NCI-H128 (cell line): ENCODE results near the gene PTPA.
"Not testable (repeated sequence)": the region's sequence is repeated elsewhere in the genome, so short reads cannot be mapped to it uniquely, and the experiment has no call there.

ENCODE experiments used
- DNase-seq: peaks from one replicate; lab custom pipeline; 2025; ENCODE audit not compliant: unreplicated experiment; lab: John Stamatoyannopoulos, UW

The PTPA gene

GRCh38 chr9:129108805-129109536 lies 2.2 kb upstream of the PTPA start:
- no peak for DNase-seq

- no peak for DNase-seq
These were observed 1.7 kb upstream of the PTPA start for GRCh38 chr9:129109537-129109903.

GRCh38 chr9:129109952-129110739 lies 1.1 kb upstream of the PTPA start:
- no peak for DNase-seq

GRCh38 chr9:129111528-129112151 lies 425 bp downstream of the PTPA start:
- no peak for DNase-seq

GRCh38 chr9:129112526-129112925 lies 1.3 kb downstream of the PTPA start:
- DNase-seq = not testable (repeated sequence)

DNA sequence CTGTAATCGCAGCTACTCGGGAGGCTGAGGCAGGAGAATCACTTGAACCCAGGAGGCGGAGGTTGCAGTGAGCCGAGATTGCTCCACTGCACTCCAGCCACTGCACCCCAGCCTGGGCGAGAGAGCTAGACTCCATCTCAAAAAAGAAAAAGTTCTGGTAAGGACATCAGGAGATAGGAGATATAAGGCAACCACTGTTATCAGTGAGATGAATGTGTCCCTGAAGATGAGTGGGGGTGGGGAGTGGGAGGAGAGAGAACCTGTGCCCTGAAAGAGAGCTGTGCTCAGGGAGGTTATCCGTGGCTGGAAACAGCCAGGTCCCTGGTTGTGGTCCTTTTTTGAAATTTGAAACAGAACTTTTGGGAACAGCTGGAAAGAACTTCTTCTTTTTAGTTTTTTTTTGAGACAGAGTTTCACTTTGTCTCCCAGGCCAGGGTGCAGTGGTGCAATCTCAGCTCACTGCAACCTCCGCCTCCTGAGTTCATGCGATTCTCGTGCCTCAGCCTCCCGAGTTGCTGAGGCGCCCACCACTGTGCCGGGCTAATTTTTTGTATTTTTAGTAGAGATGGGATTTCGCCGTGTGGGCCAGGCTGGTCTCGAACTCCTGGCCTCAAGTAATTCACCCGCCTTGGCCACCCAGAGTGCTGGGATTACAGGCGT lies 2.6 kb downstream of the PTPA start:
- no peak for DNase-seq

- no peak for DNase-seq
These were observed 7.6 kb downstream of the PTPA start for GRCh38 chr9:129118799-129119198.

DNA sequence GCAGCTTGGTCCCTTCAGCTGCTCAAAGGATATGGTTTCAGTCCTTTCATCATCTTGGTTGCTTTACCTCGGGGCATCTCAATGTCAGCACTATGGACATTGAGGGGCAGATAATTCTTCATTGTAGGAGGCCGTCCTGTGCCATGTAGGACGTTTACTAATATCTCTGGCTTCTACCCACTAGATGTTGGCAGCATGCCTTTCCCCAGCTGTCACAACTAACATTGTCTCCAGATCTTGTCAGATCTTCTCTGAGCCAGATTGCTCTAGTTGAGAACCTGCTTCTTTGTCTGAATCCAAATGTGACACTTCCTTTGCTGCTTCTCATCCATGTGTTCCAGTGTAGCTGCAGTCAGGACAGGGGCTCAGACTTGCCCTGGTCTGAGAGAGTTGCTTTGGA lies 10.3 kb downstream of the PTPA start:
- DNase-seq = no peak

GRCh38 chr9:129122133-129122532 lies 10.9 kb downstream of the PTPA start:
- no peak for DNase-seq

DNA sequence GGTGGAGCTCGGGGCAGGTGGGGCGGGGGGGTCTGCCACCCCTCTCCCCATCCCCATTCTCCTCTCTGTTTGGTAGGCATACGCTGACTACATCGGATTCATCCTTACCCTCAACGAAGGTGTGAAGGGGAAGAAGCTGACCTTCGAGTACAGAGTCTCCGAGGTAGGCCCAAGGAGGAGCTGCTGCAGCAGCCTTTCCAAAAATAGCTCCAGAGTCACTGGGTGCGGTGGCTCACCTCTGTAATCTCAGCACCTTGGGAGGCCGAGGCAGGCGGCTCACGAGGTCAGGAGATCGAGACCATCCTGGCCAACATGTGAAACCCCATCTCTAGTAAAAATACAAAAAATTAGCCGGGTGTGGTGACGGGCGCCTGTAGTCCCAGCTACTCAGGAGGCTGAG lies 11.8 kb downstream of the PTPA start:
- DNase-seq = not testable (repeated sequence)

DNA sequence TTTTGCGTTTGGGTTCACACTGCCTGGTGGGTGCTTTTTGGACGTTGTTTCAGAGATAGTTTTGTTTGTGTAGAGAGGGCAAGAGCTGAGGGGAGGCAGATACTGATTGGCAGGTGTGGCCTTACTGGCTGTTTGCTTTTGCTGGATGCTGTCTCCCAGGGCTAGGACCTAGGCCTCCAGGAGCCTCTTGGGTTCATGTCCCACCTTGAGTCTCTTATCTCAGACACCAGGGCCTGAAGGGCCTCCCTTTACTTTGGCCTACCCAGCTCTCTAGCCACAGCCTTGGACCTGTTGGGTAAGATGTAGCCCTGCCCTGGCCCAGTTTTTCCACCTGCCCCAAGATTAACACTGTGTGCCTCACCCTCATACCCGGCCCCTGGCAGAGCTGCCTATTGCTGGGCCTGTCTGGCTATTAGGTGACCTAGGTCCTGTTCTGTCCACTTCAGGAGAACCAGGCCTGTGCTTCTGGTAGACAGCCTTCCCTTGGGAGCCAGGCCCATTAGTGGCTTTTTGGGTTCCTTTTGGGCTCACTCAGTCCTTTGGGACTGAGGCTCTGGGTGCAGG lies 13.4 kb downstream of the PTPA start:
- DNase-seq = no peak

DNA sequence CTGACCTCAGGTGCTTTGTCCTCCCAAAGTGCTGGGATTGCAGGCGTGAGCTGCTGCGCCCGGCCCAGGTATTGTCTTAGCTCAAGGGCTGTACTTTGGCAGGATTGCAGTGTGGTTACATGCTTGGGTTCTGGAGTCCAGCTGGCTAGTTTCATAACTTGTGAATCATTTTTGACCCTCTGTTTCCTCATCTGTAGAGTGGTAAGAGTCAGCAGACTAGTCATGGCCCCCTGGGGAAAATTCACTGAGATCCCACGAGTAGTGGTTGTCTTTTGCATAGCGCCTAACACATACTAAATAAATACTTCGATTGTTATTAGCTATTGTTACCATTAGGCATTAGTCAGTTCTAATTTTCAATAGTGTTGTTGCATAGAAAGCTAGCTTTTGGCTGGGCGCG lies 14.3 kb downstream of the PTPA start:
- DNase-seq = no peak

DNA sequence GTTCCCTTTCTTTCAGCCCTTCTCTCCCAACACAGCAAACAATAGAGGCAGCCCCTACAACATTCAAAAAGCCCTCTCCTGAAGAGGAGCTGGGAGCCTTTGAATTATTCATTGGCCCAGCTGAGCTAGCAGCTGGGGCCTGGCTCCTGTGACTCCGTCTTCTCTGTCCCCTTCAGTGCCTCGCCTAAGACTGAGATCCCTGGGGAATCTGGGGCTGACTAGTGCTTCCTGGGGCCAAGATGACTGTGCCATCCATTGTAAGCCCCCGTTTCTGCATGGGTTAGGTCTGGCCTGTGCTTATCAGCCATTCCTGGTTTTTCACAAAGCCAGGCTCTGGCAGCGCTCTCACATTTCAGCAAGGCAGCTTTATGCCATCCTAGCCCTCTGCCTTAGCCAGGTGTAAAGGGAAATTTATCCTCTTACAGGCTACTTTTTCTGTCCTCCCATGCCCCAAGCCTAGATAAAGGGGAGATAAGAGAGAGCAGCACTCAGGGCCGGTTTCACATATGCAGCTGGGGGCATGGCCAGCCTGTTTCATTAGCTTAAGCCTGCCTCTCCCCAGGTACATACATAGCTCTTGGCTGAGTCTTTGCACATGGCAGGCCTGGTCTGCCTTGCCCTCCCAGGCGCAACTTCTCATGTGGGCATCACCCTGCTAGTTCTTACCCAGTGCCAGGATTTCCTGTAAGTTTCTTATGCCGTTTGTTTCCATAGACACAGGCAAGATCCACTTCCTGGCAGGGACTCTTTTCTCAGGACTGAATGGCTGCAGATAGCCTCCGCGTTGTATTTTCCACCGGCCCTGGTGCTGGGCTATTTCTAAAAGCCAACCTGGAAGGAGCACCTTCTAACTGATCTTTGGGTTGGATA lies 15.8 kb downstream of the PTPA start:
- no peak for DNase-seq

- no peak for DNase-seq
These were observed 17.5 kb downstream of the PTPA start for GRCh38 chr9:129128689-129129088.

- DNase-seq = not testable (repeated sequence)
These were observed 19.1 kb downstream of the PTPA start for GRCh38 chr9:129130271-129130670.

- DNase-seq = no peak
These were observed 19.6 kb downstream of the PTPA start for GRCh38 chr9:129130791-129131190.

DNA sequence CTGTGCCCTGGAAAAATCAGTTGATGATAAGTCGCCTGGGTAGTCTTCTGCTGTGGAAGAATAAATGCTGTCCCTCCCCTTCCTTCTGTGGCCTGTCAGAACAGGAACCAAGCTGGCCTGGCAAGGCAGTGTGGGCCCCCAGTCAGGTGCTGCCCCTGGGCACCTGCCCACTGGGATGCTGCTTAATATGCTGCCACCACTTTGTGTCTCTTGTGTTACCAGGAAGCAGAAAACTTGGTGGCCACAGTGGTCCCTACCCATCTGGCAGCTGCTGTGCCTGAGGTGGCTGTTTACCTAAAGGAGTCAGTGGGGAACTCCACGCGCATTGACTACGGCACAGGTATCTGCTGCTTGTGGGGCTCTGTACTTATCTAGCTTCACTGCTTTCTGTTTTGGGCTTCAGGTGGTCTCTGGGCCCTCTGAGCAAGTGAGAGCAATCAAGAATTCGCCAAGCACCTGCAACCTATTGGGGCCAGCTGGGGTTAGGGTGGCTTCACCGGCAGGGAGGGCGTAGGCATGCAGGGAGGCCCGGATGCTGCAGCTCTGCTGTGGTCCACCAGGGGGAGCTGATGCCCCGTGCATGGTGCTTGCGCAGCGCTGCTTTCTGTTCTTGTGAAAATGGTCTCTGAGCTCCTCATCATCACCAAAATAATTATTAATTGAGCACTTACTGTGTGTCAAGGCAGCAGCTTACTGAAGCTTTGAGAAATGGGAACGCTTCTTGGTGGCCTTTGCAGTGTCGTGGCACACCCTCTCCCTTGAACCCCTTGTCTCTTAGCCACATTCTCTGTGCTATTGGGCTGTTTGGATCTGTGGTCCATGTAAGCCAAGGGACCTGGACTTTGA lies 20.3 kb downstream of the PTPA start:
- no peak for DNase-seq

DNA sequence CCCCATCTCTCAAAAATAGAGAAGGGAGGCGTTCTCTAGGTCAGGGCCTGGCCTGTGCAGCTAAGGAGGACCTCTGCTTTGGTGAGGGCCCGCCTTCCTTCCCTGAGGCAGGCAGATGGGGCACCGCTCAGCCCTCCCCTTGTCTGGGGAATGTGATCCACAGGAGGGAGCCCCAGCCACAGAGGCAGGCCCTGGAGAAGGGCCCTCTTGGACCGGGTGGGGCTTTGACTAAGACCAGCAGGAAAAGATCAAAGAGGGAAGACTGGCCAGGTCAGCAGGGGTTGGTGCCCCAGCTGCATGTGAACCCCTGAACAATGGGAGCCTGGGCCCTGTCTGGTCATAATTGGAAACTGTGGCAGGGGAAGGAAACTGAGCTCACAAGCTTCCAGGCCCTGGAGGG lies 21.9 kb downstream of the PTPA start:
- no peak for DNase-seq

GRCh38 chr9:129135476-129135875 lies 24.3 kb downstream of the PTPA start:
- no peak for DNase-seq
